A549 (cell line): ENCODE measurements around the gene ASH1L.

Source experiments
- CBX2 ChIP-seq: fragments of 200-600 bp; sonication (generic); IDR thresholded peaks from 2 replicates; pipeline ENCODE4 v1.6.1; 2016; ENCODE audit warnings: low read depth, mild to moderate bottlenecking, borderline replicate concordance
- CHD2 ChIP-seq: fragments of 150-350 bp; IDR thresholded peaks from 2 replicates; pipeline ENCODE4 v1.6.1; 2014; ENCODE audit warnings: low read length; ENCODE audit not compliant: partially characterized antibody
- CTCF ChIP-seq: fragments of >200 bp; sonication (Bioruptor Twin); formaldehyde crosslinking; IDR thresholded peaks from 3 replicates; pipeline ENCODE4 v1.5.1; 2016
- ELK1 ChIP-seq: fragments of 150-350 bp; IDR thresholded peaks from 2 replicates; pipeline ENCODE4 v1.6.1; 2014; ENCODE audit warnings: low read depth, mild to moderate bottlenecking, low read length
- HOXB5 ChIP-seq: fragments of 250-450 bp; sonication (Bioruptor Pico); IDR thresholded peaks from 2 replicates; pipeline ENCODE4 v1.5.0; 2020; ENCODE audit warnings: mild to moderate bottlenecking, moderate library complexity
- MAFK ChIP-seq: fragments of 450-650 bp; IDR thresholded peaks from 2 replicates; pipeline ENCODE4 v1.6.1; 2014; ENCODE audit not compliant: partially characterized antibody
- POLR2A ChIP-seq: IDR thresholded peaks from 2 replicates; pipeline ENCODE4 v1.6.1; 2012; ENCODE audit warnings: mild to moderate bottlenecking, low read length
- POLR2AphosphoS2 ChIP-seq: conservative IDR thresholded peaks from 2 replicates; pipeline ENCODE4 v1.6.1; 2012; ENCODE audit warnings: low read length, improper control_type of control experiment, inconsistent platforms

- TF ChIP-seq CTCF (no peak), POLR2A (no peak), MAFK (no peak), CHD2 (no peak), CBX2 (no peak), HOXB5 (CRISPR knock-in tag) (no peak), POLR2AphosphoS2 (no peak), ELK1 (no peak)
Measured at GRCh38 chr1:155285631-155286044, 277.0 kb downstream of the ASH1L start.
